ENCODE data around the gene ANK3.

- TF ChIP-seq CTCF (IDR thresholded peaks at IDR 0.05; ENCODE audit: extremely low read depth in 1 of 2, insufficient read depth in 1 of 2, low read depth in 1 of 2, low read length in 2 of 2) (no peak), POLR2AphosphoS5 (IDR thresholded peaks at IDR 0.05; ENCODE audit: insufficient read depth, low read depth, low read length) (no peak), POLR2A (IDR thresholded peaks at IDR 0.05; ENCODE audit: low read depth, low read length) (no peak), EZH2 (IDR thresholded peaks at IDR 0.05; ENCODE audit: borderline replicate concordance, low read depth, low read length, severe bottlenecking) (no peak), GATA2 (IDR thresholded peaks at IDR 0.05; ENCODE audit: insufficient read depth, insufficient read length, low read depth, low read length) (no peak), MAX (IDR thresholded peaks at IDR 0.05; ENCODE audit: insufficient read depth, insufficient read length) (no peak)
These were observed 37.5 kb upstream of the ANK3 start for GRCh38 chr10:60427148-60427547.
